Left cardiac atrium (tissue), 4 donors: ENCODE results near the gene MAN1A1. TPM values are rescaled to one million over a fixed set of nuclear protein-coding genes. Genes with fewer than 3 reads are reported as not detected.

ENCODE experiments used
- ATAC-seq, 2 donors: fragments of 200-7000 bp; cut with Tn5 transposase; one replicate each; pipeline ENCODE4 v1.9.1; 2020; ENCODE audit warnings: mild to moderate bottlenecking in 2 of 2, moderate library complexity in 2 of 2
- DNase-seq: peaks from one replicate; pipeline ENCODE4 v3.0.0-alpha.2; 2020
- intact Hi-C, 2 donors: fragments of 100-400 bp; cut with DNase I; formaldehyde crosslinking; loops; one replicate each; pipeline versions ENCODE4 v1.14.1 to v1.15.1; 2022 to 2023
- total RNA-seq, 2 donors: library from RNA; stranded (reverse); fragmentation: NEBNext Ultra II Directional; extraction: Animal tissue kit (Norgen Biotek cat#: 25700); gene quantifications; one replicate each; pipeline ENCODE4 v1.2.1, GENCODE V29; 2021
- donor health status: DM: no; HTN: yes; CAD: no.
- donor health status: DM: no; HTN: yes; CAD: no; lungs with severe emphysema.
- donor health status: DM: yes; HTN: yes; CAD: no.
- donor health status: Dilated cardiomyopathy.

Gene MAN1A1
- total RNA-seq, 2 donors from 2014 or later, result 30.3 to 45.0 TPM

DNA sequence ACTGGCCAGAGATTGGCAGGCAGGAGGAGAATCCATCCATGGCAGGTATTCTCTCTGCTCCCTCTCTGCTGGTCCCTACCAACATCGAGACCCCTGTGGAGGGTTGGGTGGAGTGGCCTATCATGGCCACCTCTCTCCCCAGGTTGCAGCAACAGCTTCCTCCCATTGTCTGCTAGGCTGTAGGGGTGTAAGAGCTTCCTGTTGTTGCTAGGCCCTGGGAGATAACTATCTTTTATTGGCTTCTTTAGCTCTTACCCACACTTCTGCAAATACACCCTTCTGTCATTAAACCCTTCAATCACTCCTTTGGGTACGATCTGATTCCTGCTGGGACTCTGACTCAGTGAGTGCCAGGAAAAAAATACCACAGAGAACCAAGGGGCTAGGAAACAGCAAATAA, 204.4 kb downstream of the MAN1A1 start:
- DNase-seq (no peak), ATAC-seq (no peak)
- intact Hi-C loops, result loop anchor here in 1 of 2 donors (10.0 kb wide), 1 partner anchor 200 kb away; the partner anchor contains the start of gene MAN1A1

- intact Hi-C loops, result loop anchor here in 1 of 2 donors (10.0 kb wide), 1 partner anchor 202 kb away; the partner anchor contains the start of gene MAN1A1
- no peak for ATAC-seq
- no peak for DNase-seq
These were observed 206.9 kb downstream of the MAN1A1 start for GRCh38 chr6:119142637-119143036.

- intact Hi-C loops, result loop anchor here in 1 of 2 donors (10.0 kb wide), 1 partner anchor 203 kb away; the partner anchor contains the start of gene MAN1A1
- ATAC-seq (no peak), DNase-seq (no peak)
These were observed 207.5 kb downstream of the MAN1A1 start for GRCh38 chr6:119142041-119142440.

DNA sequence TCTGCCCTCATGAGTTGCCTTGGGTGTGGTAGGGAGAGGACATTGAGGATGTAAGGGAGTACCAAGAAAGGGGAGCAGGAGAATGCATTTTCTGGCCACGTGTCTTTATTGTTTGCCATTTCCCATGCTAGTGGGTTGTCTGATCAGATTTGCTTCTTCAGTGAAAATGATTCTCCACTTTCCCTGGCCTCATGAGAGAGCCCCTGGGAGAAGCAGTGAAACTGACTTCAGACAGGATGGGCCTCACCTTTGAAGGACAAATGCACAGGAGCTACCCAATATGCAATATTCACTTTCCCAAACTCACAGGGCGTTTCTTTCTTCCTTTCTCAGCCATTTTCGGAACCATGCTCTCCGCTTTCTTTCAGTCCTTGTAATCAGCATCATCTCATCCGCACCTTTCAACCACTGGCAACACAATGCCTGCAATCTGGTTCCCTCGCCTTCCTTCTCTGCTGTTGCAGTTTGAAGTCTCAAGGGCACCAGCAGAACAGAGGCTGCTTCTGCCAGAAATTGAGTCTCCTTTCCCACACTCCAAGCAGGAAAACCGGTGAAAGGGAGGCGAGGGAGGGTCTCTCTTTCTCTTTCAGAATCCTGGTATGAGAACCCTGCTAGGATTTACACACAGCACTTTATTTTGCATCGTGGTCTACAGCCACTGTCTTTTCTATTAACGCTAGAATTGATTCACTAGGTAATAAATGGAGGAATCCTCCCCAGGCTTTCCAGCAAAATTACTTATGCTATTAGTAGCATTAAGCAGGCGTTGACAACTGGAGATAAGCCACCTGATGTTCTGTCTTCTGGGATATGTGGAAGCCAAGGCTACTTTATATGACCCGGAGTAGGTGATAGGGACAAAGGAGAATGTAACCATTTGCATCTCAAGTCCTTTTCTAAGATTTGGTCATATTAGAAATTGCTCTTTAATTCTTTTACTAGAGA, 209.1 kb downstream of the MAN1A1 start:
- ATAC-seq (no peak), DNase-seq (no peak)
- intact Hi-C loops, result loop anchor here in 1 of 2 donors (10.0 kb wide), 1 partner anchor 204 kb away; the partner anchor contains the start of gene MAN1A1

- no peak for ATAC-seq
- intact Hi-C loops, result no loop called here
These were observed 210.5 kb downstream of the MAN1A1 start for GRCh38 chr6:119138906-119139541.

DNA sequence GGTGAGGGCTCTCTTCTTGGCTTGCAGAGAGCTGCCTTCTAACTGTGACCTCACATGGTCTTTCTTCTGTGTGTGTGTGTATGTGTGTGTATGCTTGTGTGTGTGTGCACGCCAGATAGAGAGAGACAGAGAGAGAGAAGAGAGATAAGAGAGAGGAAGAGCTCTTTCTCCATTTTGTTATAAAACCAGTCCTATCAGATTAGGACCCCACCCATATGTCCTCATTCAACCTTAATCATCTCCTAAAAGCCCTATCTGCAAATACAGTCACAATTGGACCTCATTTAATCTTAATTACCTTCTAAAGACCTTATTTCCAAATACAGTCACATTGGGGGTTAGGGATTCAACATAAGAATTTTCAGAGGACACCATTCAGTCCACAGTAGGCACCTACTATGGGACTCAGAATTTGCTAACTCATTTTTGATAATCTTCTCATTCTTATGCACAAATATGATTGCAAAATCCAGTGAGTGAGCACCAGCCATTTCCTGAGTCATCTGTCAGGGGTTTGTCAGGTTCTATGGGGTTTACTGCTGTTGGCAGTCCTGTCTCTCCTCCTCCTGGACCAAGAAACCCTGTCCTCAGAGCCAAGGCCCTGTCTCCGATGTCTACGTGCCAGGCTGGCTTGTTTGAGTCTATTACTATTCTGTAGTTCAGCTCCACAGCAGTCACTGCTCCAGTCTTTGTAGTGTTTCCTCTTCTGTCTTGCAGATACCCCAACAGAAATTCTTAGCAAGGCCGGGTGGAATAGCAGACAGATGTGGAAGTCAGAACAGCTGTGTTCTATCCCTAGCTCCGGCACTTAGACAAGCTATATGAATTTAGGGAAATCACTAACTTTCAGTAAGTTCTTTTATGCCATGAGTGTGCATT, 212.1 kb downstream of the MAN1A1 start:
- ATAC-seq (peak in 1 of 2 donors; percentile 94), DNase-seq (no peak)

More at GRCh38 chr6:119138906-119139541, 210.5 kb downstream of the MAN1A1 start:
- DNase-seq, result no peak

GRCh38 chr6:119134752-119135151, 214.8 kb downstream of the MAN1A1 start:
- intact Hi-C loops, result no loop called here
- ATAC-seq (no peak), DNase-seq (no peak)

More for the DNA sequence above, 212.1 kb downstream of the MAN1A1 start:
- intact Hi-C loops, result no loop called here

DNA sequence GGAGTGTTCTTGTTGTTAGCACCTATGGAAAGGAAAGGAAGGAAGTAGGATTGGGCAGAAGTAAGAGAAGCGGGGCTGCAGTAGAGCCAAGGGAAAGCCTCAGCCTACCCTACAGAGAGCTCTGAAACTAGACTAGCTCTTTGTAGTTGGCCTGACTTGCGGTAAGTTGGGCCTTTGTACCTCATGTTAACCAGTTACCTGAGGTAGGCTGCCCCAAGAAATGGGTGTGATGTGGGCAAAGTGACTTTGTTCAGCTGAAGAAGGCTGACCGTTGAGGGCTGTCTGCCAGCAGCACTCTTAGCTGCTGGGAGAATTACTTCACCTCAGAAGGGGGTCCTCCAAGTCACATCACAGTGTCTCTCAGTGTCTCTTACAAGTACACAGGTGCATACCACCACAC, 216.2 kb downstream of the MAN1A1 start:
- DNase-seq (no peak), ATAC-seq (no peak)
- intact Hi-C loops, result no loop called here

- no peak for DNase-seq
- intact Hi-C loops, result no loop called here
- no peak for ATAC-seq
These were observed 217.1 kb downstream of the MAN1A1 start for GRCh38 chr6:119132261-119132981.

- intact Hi-C loops, result no loop called here
- ATAC-seq (peak in 1 of 2 donors; percentile 53), DNase-seq (no peak)
These were observed 219.5 kb downstream of the MAN1A1 start for GRCh38 chr6:119129968-119130484.

DNA sequence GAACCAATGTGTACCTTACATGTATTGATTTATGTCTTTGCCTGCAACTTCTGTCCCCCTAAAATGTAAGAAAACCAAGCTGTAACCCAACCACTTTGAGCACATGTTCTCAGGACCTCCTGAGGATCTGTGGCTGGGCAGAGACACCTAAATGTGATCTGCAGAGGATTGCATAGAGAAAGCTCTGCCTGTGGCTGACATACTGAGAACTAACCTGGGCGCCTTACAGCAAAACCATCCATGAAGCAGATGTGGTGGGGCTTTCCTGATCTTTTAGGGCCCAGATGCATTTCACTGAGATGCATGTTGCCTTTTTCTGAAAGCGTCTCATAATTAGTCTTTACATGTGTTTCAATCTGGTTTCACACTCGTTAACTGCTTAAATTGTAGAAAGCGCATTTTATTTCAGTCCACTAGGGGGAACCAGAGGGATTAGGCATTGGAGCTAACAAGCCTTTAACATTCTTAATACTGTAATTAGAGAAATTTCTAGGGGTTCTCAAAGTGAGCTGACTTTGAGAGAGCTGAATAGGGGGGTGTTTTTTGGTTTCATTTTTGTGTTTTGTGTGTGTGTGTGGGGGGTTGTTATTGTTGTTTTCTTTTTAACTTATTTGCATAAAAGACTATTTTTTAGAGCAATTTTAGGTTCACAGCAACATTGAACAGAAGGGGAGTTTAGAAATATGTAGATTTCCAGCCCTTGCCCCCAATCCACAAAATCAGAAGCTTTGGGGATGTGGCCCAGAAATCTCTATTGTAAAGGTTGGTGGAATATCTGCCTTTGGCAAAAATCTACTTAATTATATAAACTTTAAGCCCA, 220.2 kb downstream of the MAN1A1 start:
- intact Hi-C loops, result no loop called here
- ATAC-seq (peak; percentile 50 to 84), DNase-seq (no peak)

GRCh38 chr6:119128252-119128912, 221.2 kb downstream of the MAN1A1 start:
- ATAC-seq (peak in 1 of 2 donors; percentile 58), DNase-seq (no peak)
- intact Hi-C loops, result no loop called here

GRCh38 chr6:119127627-119128026, 221.9 kb downstream of the MAN1A1 start:
- intact Hi-C loops, result no loop called here
- ATAC-seq (no peak), DNase-seq (no peak)
